Measurements from ENCODE around the gene IRAK2. TPM values are rescaled to one million over a fixed set of nuclear protein-coding genes. Genes with fewer than 3 reads are reported as not detected.

IRAK2 gene
- total RNA-seq, 1 donor from 2014 or later, result 1.6 TPM

DNA sequence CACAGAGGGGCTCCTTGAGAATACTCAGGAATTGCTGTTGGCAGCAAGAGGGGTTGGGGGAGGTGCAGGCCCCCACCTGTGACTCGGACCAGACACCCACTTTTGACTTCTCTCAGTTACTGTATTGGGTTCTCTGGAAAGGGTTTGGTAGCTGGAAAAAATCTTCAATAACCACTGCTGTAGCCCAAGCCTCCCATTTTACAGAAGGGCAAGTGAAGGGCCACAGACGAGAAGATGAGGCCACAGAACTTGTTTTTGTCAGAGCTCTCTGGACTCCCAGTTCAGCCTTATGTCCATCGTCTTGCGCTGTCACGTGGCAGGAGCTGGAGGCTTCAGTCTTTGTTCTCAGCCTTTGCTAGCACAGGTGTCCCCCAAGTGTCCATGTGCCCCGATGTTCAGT lies 70.8 kb downstream of the IRAK2 start:
- Histone ChIP-seq H3K36me3 (ENCODE audit: control insufficient read depth in 3 of 3, insufficient read depth in 3 of 3, low read length in 3 of 3) (peaks cover 7 to 39% (median 21%) of the 10 kb centered on the region in 3 donors), H3K9me3 (ENCODE audit: control insufficient read depth in 3 of 3, low read length in 3 of 3) (no peaks in the 10 kb centered on the region), H3K27ac (ENCODE audit: low read depth, low read length) (no peak overlapping the region), H3K27me3 (ENCODE audit: control insufficient read depth in 3 of 3, insufficient read depth in 3 of 3, low read length in 3 of 3) (no peaks in the 10 kb centered on the region), H3K4me3 (ENCODE audit: low read length in 3 of 3) (no peak overlapping the region), H3K4me1 (ENCODE audit: control insufficient read depth in 3 of 3, insufficient read depth in 3 of 3, low read length in 3 of 3) (no peaks in the 10 kb centered on the region), H3K9ac (ENCODE audit: low read depth in 1 of 3, low read length in 3 of 3) (no peak overlapping the region)

- Histone ChIP-seq H3K9ac (ENCODE audit: low read depth in 1 of 3, low read length in 3 of 3) (no peak overlapping the region), H3K4me1 (ENCODE audit: control insufficient read depth in 3 of 3, insufficient read depth in 3 of 3, low read length in 3 of 3) (no peaks in the 10 kb centered on the region), H3K9me3 (ENCODE audit: control insufficient read depth in 3 of 3, low read length in 3 of 3) (no peaks in the 10 kb centered on the region), H3K4me3 (ENCODE audit: low read length in 3 of 3) (no peak overlapping the region), H3K27ac (ENCODE audit: low read depth, low read length) (no peak overlapping the region), H3K27me3 (ENCODE audit: control insufficient read depth in 3 of 3, insufficient read depth in 3 of 3, low read length in 3 of 3) (no peaks in the 10 kb centered on the region), H3K36me3 (ENCODE audit: control insufficient read depth in 3 of 3, insufficient read depth in 3 of 3, low read length in 3 of 3) (peaks cover 7 to 41% (median 23%) of the 10 kb centered on the region in 3 donors)
These were observed 73.8 kb downstream of the IRAK2 start for GRCh38 chr3:10238345-10239183.

- Histone ChIP-seq H3K4me1 (ENCODE audit: control insufficient read depth in 3 of 3, insufficient read depth in 3 of 3, low read length in 3 of 3) (no peaks in the 10 kb centered on the region), H3K27ac (ENCODE audit: low read depth, low read length) (no peak overlapping the region), H3K9ac (ENCODE audit: low read depth in 1 of 3, low read length in 3 of 3) (no peak overlapping the region), H3K27me3 (ENCODE audit: control insufficient read depth in 3 of 3, insufficient read depth in 3 of 3, low read length in 3 of 3) (no peaks in the 10 kb centered on the region), H3K4me3 (ENCODE audit: low read length in 3 of 3) (no peak overlapping the region), H3K9me3 (ENCODE audit: control insufficient read depth in 3 of 3, low read length in 3 of 3) (no peaks in the 10 kb centered on the region), H3K36me3 (ENCODE audit: control insufficient read depth in 3 of 3, insufficient read depth in 3 of 3, low read length in 3 of 3) (peaks cover 3 to 33% (median 14%) of the 10 kb centered on the region in 3 donors)
These were observed 76.1 kb downstream of the IRAK2 start for GRCh38 chr3:10240799-10241198.

GRCh38 chr3:10242182-10243065 lies 77.7 kb downstream of the IRAK2 start:
- Histone ChIP-seq H3K27ac (ENCODE audit: low read depth, low read length) (no peak overlapping the region), H3K27me3 (ENCODE audit: control insufficient read depth in 3 of 3, insufficient read depth in 3 of 3, low read length in 3 of 3) (no peaks in the 10 kb centered on the region), H3K9me3 (ENCODE audit: control insufficient read depth in 3 of 3, low read length in 3 of 3) (no peaks in the 10 kb centered on the region), H3K4me3 (ENCODE audit: low read length in 3 of 3) (no peak overlapping the region), H3K9ac (ENCODE audit: low read depth in 1 of 3, low read length in 3 of 3) (no peak overlapping the region), H3K4me1 (ENCODE audit: control insufficient read depth in 3 of 3, insufficient read depth in 3 of 3, low read length in 3 of 3) (no peaks in the 10 kb centered on the region), H3K36me3 (ENCODE audit: control insufficient read depth in 3 of 3, insufficient read depth in 3 of 3, low read length in 3 of 3) (peaks cover 0 to 22% (median 9%) of the 10 kb centered on the region in 3 donors)

DNA sequence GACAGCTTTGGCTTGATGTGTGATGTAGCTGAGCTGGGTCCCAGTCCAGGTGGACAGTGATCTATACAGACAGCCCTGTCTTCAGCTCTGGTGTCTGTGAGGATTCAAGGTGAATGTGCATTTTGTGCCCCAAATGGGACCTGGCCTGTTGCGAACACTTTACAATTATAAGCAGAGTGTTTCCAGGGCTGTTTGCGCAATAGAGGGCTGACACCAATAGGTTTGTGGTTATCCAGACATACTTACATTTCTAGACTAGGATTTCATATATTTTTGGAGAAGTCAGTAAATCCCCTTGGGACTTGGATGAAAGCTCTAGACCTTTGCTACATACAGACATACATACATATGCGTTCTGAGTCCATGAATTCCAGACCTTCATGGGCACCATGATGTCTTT lies 79.3 kb downstream of the IRAK2 start:
- H3K36me3 ChIP-seq (ENCODE audit: control insufficient read depth in 3 of 3, insufficient read depth in 3 of 3, low read length in 3 of 3), result peaks cover 0 to 10% (median 3%) of the 10 kb centered on the region in 3 donors
- no peak overlapping the region for H3K9ac ChIP-seq (ENCODE audit: low read depth in 1 of 3, low read length in 3 of 3)
- no peaks in the 10 kb centered on the region for H3K9me3 ChIP-seq (ENCODE audit: control insufficient read depth in 3 of 3, low read length in 3 of 3)
- no peak overlapping the region for H3K4me3 ChIP-seq (ENCODE audit: low read length in 3 of 3)
- H3K4me1 ChIP-seq (ENCODE audit: control insufficient read depth in 3 of 3, insufficient read depth in 3 of 3, low read length in 3 of 3), result peaks cover 2 to 10% (median 5%) of the 10 kb centered on the region in 3 donors
- no peaks in the 10 kb centered on the region for H3K27me3 ChIP-seq (ENCODE audit: control insufficient read depth in 3 of 3, insufficient read depth in 3 of 3, low read length in 3 of 3)
- no peak overlapping the region for H3K27ac ChIP-seq (ENCODE audit: low read depth, low read length)

- H3K4me1 ChIP-seq (ENCODE audit: control insufficient read depth in 3 of 3, insufficient read depth in 3 of 3, low read length in 3 of 3), result peaks cover 13 to 22% (median 14%) of the 10 kb centered on the region in 3 donors
- no peak overlapping the region for H3K27ac ChIP-seq (ENCODE audit: low read depth, low read length)
These were observed 80.5 kb downstream of the IRAK2 start for GRCh38 chr3:10245081-10245712.

DNA sequence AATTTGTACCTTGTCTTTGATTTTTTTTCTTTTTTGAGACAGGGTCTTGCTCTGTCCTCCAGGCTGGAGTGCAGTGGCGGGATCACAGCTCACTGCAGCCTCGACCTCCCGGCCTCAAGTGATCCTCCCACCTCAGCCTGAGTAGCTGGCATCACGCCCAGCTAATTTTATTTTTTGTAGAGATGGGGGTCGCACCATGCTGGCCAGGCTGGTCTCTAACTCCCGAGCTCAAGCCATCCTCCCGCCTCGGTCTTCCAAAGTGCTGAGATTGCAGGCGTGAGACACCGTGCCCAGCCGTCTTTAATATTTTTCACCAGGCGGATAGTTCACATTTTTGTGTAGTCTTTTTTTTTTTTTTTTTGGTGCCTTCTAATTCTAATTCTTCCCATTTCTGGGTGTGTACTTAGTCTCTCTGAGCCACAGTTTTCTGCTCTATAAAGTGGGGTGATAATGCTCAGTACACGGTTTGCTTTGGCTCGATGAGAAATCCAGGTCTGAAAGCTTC lies 83.0 kb downstream of the IRAK2 start:
- peaks cover 16 to 28% (median 18%) of the 10 kb centered on the region in 3 donors for H3K4me1 ChIP-seq (ENCODE audit: control insufficient read depth in 3 of 3, insufficient read depth in 3 of 3, low read length in 3 of 3)
- H3K27ac ChIP-seq (ENCODE audit: low read depth, low read length), result peak overlapping the region; percentile 74
- H3K9ac ChIP-seq (ENCODE audit: low read depth in 1 of 3, low read length in 3 of 3), result peak overlapping the region; percentile 39 to 87 (median 48)
- H3K36me3 ChIP-seq (ENCODE audit: control insufficient read depth in 3 of 3, insufficient read depth in 3 of 3, low read length in 3 of 3), result peaks cover 8 to 12% (median 10%) of the 10 kb centered on the region in 3 donors
- H3K27me3 ChIP-seq (ENCODE audit: control insufficient read depth in 3 of 3, insufficient read depth in 3 of 3, low read length in 3 of 3), result no peaks in the 10 kb centered on the region
- H3K9me3 ChIP-seq (ENCODE audit: control insufficient read depth in 3 of 3, low read length in 3 of 3), result no peaks in the 10 kb centered on the region
- peak overlapping the region; percentile 83 to 96 (median 92) for H3K4me3 ChIP-seq (ENCODE audit: low read length in 3 of 3)

More at GRCh38 chr3:10245081-10245712, 80.5 kb downstream of the IRAK2 start:
- no peak overlapping the region for H3K4me3 ChIP-seq (ENCODE audit: low read length in 3 of 3)
- no peak overlapping the region for H3K9ac ChIP-seq (ENCODE audit: low read depth in 1 of 3, low read length in 3 of 3)
- no peaks in the 10 kb centered on the region for H3K27me3 ChIP-seq (ENCODE audit: control insufficient read depth in 3 of 3, insufficient read depth in 3 of 3, low read length in 3 of 3)
- H3K9me3 ChIP-seq (ENCODE audit: control insufficient read depth in 3 of 3, low read length in 3 of 3), result no peaks in the 10 kb centered on the region
- peaks cover 0 to 9% (median 2%) of the 10 kb centered on the region in 3 donors for H3K36me3 ChIP-seq (ENCODE audit: control insufficient read depth in 3 of 3, insufficient read depth in 3 of 3, low read length in 3 of 3)

GRCh38 chr3:10248184-10248983 lies 83.7 kb downstream of the IRAK2 start, which contains the start of gene TATDN2:
Gene TATDN2 (plus strand): TSS chr3:10248459. CDS start chr3:10249201, 742 bp downstream.
- H3K36me3 ChIP-seq (ENCODE audit: control insufficient read depth in 3 of 3, insufficient read depth in 3 of 3, low read length in 3 of 3), result peaks cover 8 to 16% (median 14%) of the 10 kb centered on the region in 3 donors
- no peaks in the 10 kb centered on the region for H3K9me3 ChIP-seq (ENCODE audit: control insufficient read depth in 3 of 3, low read length in 3 of 3)
- peak within 1 kb of the TSS; percentile 92 to 96 (median 93) for H3K4me3 ChIP-seq (ENCODE audit: low read length in 3 of 3)
- H3K9ac ChIP-seq (ENCODE audit: low read depth in 1 of 3, low read length in 3 of 3), result peak within 1 kb of the TSS; percentile 87 to 91 (median 88)
- peak within 1 kb of the TSS; percentile 74 for H3K27ac ChIP-seq (ENCODE audit: low read depth, low read length)
- H3K4me1 ChIP-seq (ENCODE audit: control insufficient read depth in 3 of 3, insufficient read depth in 3 of 3, low read length in 3 of 3), result peaks cover 16 to 28% (median 18%) of the 10 kb centered on the region in 3 donors
- H3K27me3 ChIP-seq (ENCODE audit: control insufficient read depth in 3 of 3, insufficient read depth in 3 of 3, low read length in 3 of 3), result no peaks in the 10 kb centered on the region

Measured in skeletal muscle tissue (tissue), 4 donors.